HG03060 (cell line): ENCODE results near the gene EME1.
"Not testable (repeated sequence)": the region's sequence is repeated elsewhere in the genome, so short reads cannot be mapped to it uniquely, and the experiment has no call there.

ENCODE experiments used
- ATAC-seq: cut with Tn5 transposase; IDR thresholded peaks from one replicate; pipeline ENCODE4 v1.9.1; 2021; ENCODE audit warnings: low read depth, moderate number of reproducible peaks; ENCODE audit not compliant: unreplicated experiment

Gene EME1

GRCh38 chr17:50423553-50424159 lies 50.6 kb downstream of the EME1 start:
- ATAC-seq = no peak

- ATAC-seq = no peak
These were observed 51.4 kb downstream of the EME1 start for GRCh38 chr17:50424246-50424995.

DNA sequence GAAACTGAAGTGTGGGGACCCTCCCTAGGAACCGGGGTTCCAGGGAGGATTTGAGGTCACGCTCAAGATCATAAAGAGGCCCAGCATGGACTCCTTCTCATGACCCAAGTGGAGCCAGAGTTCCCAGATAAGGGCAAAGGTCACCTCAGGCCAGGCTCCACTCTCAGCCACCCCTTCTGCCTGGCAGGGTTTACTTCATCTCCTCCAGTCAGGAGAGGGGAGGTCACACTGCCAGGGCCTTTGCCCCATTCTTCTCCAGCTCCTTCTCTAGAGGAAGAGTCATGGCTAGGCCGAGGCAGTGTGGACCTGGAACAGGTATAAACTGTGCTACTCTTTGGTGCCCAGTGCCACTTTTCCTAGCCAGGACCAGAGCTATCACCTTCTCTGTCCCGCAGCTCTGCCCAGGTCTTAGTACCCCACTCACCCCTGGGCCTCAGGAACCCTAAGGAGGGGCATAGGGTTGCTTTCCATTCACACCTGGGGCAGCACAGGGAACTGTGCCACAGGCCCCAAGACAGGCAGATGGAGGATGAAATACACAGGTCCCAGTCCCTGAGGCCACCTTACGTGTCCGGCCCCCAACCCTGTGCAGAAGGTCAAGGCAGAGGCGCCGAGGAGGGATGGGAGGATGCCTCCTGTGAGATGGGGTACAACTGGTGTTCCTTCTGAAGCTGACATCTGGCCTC lies 52.1 kb downstream of the EME1 start:
- no peak for ATAC-seq

DNA sequence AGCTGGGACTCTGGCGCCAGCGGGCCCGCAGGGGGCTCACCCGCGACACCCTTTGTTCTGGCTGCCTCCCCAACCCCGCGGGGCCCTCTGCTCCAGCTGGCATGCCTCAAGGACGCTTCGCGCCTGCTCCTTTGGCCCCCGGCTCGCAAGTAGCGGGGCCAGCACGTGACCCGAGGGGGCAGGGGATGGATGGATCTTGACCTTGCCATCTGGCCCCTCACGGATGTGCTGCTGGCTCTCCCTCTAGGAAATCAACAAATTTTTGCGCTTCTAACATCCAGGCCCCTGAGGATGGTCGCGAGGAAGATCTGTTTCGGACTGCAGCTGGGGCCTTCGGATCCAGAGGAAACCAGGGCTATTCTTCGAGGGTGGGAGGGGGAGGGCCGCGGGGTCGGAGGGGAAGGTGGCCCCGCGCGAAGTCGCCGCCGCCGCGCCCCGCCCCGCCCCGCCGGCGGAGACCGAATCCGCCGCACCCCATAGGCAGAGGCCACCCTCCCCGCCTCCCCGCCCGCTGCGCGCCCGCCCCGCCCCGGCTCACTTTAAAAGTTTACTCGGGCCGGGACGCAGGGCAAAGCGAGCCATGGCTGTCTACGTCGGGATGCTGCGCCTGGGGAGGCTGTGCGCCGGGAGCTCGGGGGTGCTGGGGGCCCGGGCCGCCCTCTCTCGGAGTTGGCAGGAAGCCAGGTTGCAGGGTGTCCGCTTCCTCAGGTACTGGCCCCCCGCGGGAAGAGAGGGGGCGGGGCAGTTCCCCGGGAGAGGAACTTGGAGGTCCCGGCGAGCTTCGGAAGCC lies 52.8 kb downstream of the EME1 start, which contains the start of gene ACSF2:
Gene ACSF2 (plus strand): TSS at position 537 of the 790 bp plus-strand sequence. CDS start 44 bp downstream, at position 581.
- ATAC-seq = no peak

GRCh38 chr17:50426472-50426782 lies 53.4 kb downstream of the EME1 start:
- ATAC-seq = no peak

GRCh38 chr17:50426814-50427787 lies 54.1 kb downstream of the EME1 start:
- no peak for ATAC-seq

DNA sequence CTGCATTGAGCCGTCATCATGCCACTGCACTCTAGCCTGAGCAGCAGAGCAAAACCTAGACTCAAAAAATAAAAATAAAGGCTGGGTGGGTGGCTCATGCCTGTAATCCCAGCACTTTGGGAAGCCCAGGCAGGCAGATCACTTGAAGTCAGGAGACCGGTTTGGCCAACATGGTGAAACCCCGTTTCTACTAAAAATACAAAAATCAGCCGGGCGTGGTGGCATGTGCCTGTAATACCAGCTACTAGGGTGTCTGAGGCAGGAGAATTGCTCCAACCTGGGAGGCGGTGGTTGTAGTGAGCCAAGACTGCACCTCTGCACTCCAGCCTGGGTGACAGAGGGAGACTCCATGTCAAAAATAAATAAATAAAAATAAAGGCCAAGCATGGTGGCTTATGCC lies 55.1 kb downstream of the EME1 start:
- not testable (repeated sequence) for ATAC-seq

- no peak for ATAC-seq
These were observed 55.9 kb downstream of the EME1 start for GRCh38 chr17:50428831-50429424.

DNA sequence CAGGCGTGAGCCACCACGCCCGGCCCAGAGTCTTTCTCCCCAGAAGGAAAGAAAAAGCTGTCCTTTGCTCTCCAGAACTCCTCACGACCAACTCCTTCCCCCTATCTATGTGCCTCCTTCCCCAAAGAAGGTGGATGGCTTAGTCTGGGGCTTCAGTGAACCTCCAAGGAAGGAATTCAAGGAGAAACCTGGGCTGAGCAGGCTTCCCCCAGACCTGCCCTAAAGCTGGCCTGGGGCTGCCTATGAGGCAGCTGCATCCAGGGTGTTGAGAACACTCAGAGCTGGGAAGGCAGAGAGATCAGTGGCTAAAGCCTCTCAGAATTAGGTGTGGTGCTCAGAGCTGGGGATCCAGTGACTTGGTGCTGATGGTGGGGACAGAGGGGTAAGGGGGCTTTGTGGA lies 56.8 kb downstream of the EME1 start:
- ATAC-seq = no peak
